ENCODE results near the gene SLC39A5. TPM values are rescaled to one million over a fixed set of nuclear protein-coding genes. Genes with fewer than 3 reads are reported as not detected.
A peak's percentile ranks its signal among the peaks of the same experiment; 100 is the strongest.

Gene SLC39A5
- total and polyA plus RNA-seq, 8 donors = 0.15 to 450 (median 8.0) TPM; not detected in 3

GRCh38 chr12:56221757-56222530 lies 7.9 kb upstream of the SLC39A5 start, which contains the start of gene RNF41:
RNF41 (minus strand) TSS chr12:56221922; CDS start chr12:56214047, 7,875 bp downstream.
- peaks cover 44 to 71% (median 60%) of the 10 kb centered on the region in 4 donors for H3K4me1 ChIP-seq
- H3K27me3 ChIP-seq = no peaks in the 10 kb centered on the region
- TF ChIP-seq POLR2AphosphoS5 (IDR thresholded peaks at IDR 0.05) (peak; percentile 91 to 99 (median 99)), CTCF (IDR thresholded peaks at IDR 0.05) (peak in 1 of 7 experiments; percentile 13), EP300 (IDR thresholded peaks at IDR 0.05) (peak; percentile 62), POLR2A (IDR thresholded peaks at IDR 0.05) (peak in 2 of 4 donors; percentile 84 to 95)
- WGBS, 5 donors = 1 to 2% (median 1%) methylated on average over 22 to 42 of the region's 42 CpGs
- no peaks in the 10 kb centered on the region for H3K9me3 ChIP-seq
- peak within 1 kb of the TSS; percentile 70 to 82 (median 76) for H3K4me3 ChIP-seq
- H3K36me3 ChIP-seq = peaks cover 0 to 12% (median 2%) of the 10 kb centered on the region in 4 donors
- peak; percentile 99 for DNase-seq
- intact Hi-C loops (cut with DNase I; ENCODE audit: low total_unique reads) = no loop called here
- peak within 1 kb of the TSS; percentile 94 to 97 (median 97) for H3K27ac ChIP-seq

- no peak for TF ChIP-seq EP300 (IDR thresholded peaks at IDR 0.05)
- Histone ChIP-seq H3K27ac (peak overlapping the region; percentile 94 to 97 (median 97)), H3K9me3 (no peaks in the 10 kb centered on the region), H3K36me3 (peaks cover 0 to 12% (median 6%) of the 10 kb centered on the region in 4 donors), H3K27me3 (no peaks in the 10 kb centered on the region), H3K4me1 (peaks cover 44 to 68% (median 57%) of the 10 kb centered on the region in 4 donors), H3K4me3 (peak overlapping the region; percentile 70 to 82 (median 76))
- DNase-seq = no peak
- intact Hi-C loops (cut with DNase I; ENCODE audit: low total_unique reads) = no loop called here
- WGBS, 5 donors = 3 to 10% (median 5%) methylated on average over 4 of the region's 4 CpGs
Measured at GRCh38 chr12:56222531-56222895, 7.3 kb upstream of the SLC39A5 start.

- no peak for TF ChIP-seq EP300 (IDR thresholded peaks at IDR 0.05)
- no peak for TF ChIP-seq POLR2AphosphoS5 (IDR thresholded peaks at IDR 0.05)
- TF ChIP-seq CTCF (IDR thresholded peaks at IDR 0.05) = no peak
- no peak for TF ChIP-seq POLR2A (IDR thresholded peaks at IDR 0.05)
- Histone ChIP-seq H3K4me3 (peak overlapping the region; percentile 57 to 79 (median 68)), H3K9me3 (no peaks in the 10 kb centered on the region), H3K4me1 (peaks cover 44 to 58% (median 53%) of the 10 kb centered on the region in 4 donors), H3K27me3 (no peaks in the 10 kb centered on the region), H3K36me3 (peaks cover 3 to 19% (median 14%) of the 10 kb centered on the region in 4 donors), H3K27ac (peak overlapping the region; percentile 81 to 97 (median 97))
- intact Hi-C loops (cut with DNase I; ENCODE audit: low total_unique reads) = no loop called here
- no peak for DNase-seq
- 19 to 29% (median 24%) methylated on average over 15 of the region's 15 CpGs for WGBS, 5 donors
Measured at GRCh38 chr12:56223571-56224101, 6.2 kb upstream of the SLC39A5 start.

- WGBS, 5 donors = 0 to 1% (median 0%) methylated on average over 25 to 41 of the region's 41 CpGs
- H3K27ac ChIP-seq = peak within 1 kb of the TSS; percentile 81 to 97 (median 97)
- H3K4me3 ChIP-seq = peak within 1 kb of the TSS; percentile 57 to 79 (median 68)
- DNase-seq = peak; percentile 98 to 99
- TF ChIP-seq POLR2A (IDR thresholded peaks at IDR 0.05) (no peak), EP300 (IDR thresholded peaks at IDR 0.05) (no peak), CTCF (IDR thresholded peaks at IDR 0.05) (peak in 6 of 7 experiments; percentile 6 to 99 (median 86)), POLR2AphosphoS5 (IDR thresholded peaks at IDR 0.05) (peak; percentile 36 to 84 (median 59))
- H3K27me3 ChIP-seq = no peaks in the 10 kb centered on the region
- no peaks in the 10 kb centered on the region for H3K9me3 ChIP-seq
- H3K4me1 ChIP-seq = peaks cover 44 to 52% (median 51%) of the 10 kb centered on the region in 4 donors
- intact Hi-C loops (cut with DNase I; ENCODE audit: low total_unique reads) = no loop called here
- H3K36me3 ChIP-seq = peaks cover 8 to 24% (median 20%) of the 10 kb centered on the region in 4 donors
Measured at GRCh38 chr12:56224102-56224701, 5.6 kb upstream of the SLC39A5 start, which contains the start of gene NABP2. NABP2 (plus strand) TSS chr12:56224342; CDS start chr12:56224857, 515 bp downstream.
